Stimulated activated CD8-positive, alpha-beta memory T cell treated with anti-CD3 and anti-CD28 coated beads, Interleukin-4, amount 100 ng/mL, for 1 hour (primary cell): ENCODE data around the gene FBXL13.
"Not testable (repeated sequence)": the region's sequence is repeated elsewhere in the genome, so short reads cannot be mapped to it uniquely, and the experiment has no call there.

Experiments
- DNase-seq, 2 donors: peaks; one replicate each; pipeline ENCODE4 v3.0.0-alpha.2; 2020; ENCODE audit warnings: low read depth in 2 of 2, low spot score in 1 of 2

Gene FBXL13

GRCh38 chr7:102902052-102902451 lies 172.5 kb downstream of the FBXL13 start:
- not testable (repeated sequence) for DNase-seq

GRCh38 chr7:102898532-102898859 lies 176.1 kb downstream of the FBXL13 start:
- no peak for DNase-seq

- DNase-seq: no peak
These were observed 176.6 kb downstream of the FBXL13 start for GRCh38 chr7:102897856-102898531.

GRCh38 chr7:102897211-102897631 lies 177.4 kb downstream of the FBXL13 start:
- no peak for DNase-seq

- DNase-seq: no peak
These were observed 178.0 kb downstream of the FBXL13 start for GRCh38 chr7:102896585-102896984.

GRCh38 chr7:102895602-102896001 lies 179.0 kb downstream of the FBXL13 start:
- no peak for DNase-seq

- DNase-seq: no peak
These were observed 181.8 kb downstream of the FBXL13 start for GRCh38 chr7:102892631-102893278.

- no peak for DNase-seq
These were observed 182.8 kb downstream of the FBXL13 start for GRCh38 chr7:102891693-102892261.

GRCh38 chr7:102890971-102891692 lies 183.5 kb downstream of the FBXL13 start:
- DNase-seq: no peak

- no peak for DNase-seq
These were observed 184.2 kb downstream of the FBXL13 start for GRCh38 chr7:102890292-102890970.

GRCh38 chr7:102889851-102890250 lies 184.7 kb downstream of the FBXL13 start:
- no peak for DNase-seq

GRCh38 chr7:102888561-102889233 lies 185.9 kb downstream of the FBXL13 start:
- no peak for DNase-seq

GRCh38 chr7:102883098-102883860 lies 191.3 kb downstream of the FBXL13 start:
- DNase-seq: no peak

- DNase-seq: no peak
These were observed 198.8 kb downstream of the FBXL13 start for GRCh38 chr7:102875700-102876295.

- no peak for DNase-seq
These were observed 199.6 kb downstream of the FBXL13 start for GRCh38 chr7:102874966-102875365.

- DNase-seq: no peak
These were observed 200.3 kb downstream of the FBXL13 start for GRCh38 chr7:102874166-102874829.

- DNase-seq: no peak
These were observed 201.0 kb downstream of the FBXL13 start for GRCh38 chr7:102873470-102874165.

GRCh38 chr7:102872460-102872859 lies 202.1 kb downstream of the FBXL13 start:
- DNase-seq: no peak

GRCh38 chr7:102869195-102869594 lies 205.4 kb downstream of the FBXL13 start:
- no peak for DNase-seq
